Epithelial cell of prostate (primary cell): ENCODE results near the gene CWC15.
"Not testable (repeated sequence)": the region's sequence is repeated elsewhere in the genome, so short reads cannot be mapped to it uniquely, and the experiment has no call there.

Experiments used
- DNase-seq: peaks from one replicate; pipeline ENCODE4 v3.0.0-alpha.2; 2011; ENCODE audit warnings: low read depth, low spot score
- H3K27ac ChIP-seq: fragments of 450-650 bp; 2 replicates; pipeline ENCODE4 v1.5.1; 2017; ENCODE audit warnings: mild to moderate bottlenecking

The CWC15 gene

DNA sequence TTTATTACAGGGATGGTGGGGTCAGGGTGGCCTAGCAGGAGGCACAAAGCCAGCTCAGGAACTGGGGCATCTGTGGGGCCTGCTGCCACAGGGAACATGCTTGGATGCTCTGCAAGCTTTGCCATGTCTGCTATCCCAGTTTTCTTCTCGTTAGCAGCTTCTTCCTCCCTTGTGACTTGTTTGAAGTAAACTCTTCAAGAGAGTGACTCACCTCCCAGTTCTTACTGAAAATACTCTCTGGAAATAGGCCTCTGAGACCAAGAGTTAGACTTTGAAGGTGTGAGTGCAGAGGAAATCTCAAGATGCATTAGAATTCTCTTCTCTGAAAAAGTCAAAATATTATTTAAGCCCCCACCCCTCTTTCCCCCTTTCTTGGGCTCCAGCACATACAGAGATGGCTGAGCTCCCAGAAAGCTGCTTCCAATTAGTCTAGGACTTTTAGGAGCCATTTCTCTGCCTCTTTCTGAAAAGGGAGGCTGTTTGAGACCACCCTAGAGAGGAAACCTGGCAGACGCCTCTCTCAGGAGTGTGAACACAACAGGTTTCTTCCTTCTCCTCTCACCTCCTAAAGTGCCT is 15.1 kb downstream of the CWC15 start:
- DNase-seq = no peak
- no peak overlapping the region for H3K27ac ChIP-seq

DNA sequence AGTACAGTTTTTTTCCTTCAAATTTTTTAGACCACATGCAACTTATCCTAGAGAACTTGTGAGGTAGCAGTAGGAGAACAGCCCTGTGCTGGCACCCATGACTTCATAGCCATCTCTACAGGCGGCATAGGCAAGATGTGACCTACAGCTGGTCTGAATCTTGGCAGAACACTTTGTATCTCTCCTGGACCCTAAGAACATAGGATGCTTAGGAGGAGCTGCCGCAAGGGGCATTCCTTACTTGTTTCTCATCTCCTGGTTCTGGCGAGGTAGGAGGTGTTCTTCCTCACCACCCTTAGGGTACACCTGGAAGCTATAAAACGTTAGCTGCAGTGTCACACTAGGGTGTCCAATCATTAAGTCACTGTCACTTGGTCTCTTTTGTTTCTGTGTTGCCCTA is 16.4 kb downstream of the CWC15 start:
- H3K27ac ChIP-seq = no peak overlapping the region
- no peak for DNase-seq

DNA sequence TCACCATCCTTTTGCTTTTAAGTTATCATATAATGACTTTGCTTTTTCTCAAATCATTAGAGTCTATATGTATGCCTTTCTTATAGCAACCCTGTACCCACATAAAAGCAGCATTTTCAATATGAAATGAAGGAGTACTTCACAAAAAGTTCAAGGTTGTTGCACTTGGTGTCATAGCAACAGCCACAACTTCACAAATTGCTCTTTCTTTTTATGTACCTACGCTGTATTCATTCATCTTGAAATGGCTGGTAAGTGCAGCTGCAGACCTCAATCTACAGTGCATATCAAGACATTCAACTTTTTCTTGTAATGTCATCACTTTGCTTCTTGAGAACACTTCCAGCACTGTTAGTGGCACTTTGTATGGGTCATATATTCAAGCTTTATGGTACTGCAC is 18.6 kb downstream of the CWC15 start:
- no peak for DNase-seq
- H3K27ac ChIP-seq = no peak overlapping the region

DNA sequence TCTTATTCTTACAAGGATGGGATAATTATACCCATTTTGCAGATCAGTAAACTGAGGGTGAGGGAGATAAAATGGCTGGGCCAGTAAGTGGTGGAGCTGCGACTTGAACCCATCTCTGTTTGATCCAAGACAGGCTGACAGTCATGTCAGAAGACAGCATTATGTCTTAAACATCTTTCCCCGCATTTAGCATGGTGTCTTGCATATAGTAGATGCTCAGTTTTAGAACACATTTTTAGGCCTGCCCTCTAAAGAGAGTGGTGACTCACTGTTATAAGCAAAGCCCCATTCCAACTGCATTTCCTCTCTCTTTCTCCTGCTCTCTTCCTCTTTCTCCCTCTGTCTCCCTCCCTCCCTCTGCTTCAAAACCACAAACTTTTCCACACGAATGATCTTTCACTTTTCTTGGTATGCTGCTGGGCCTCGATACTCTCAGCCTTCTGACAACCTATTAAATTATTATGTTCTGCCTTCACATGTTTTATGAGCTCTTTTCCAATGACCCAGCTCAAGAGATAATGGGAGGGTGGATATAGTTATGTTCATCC is 25.2 kb downstream of the CWC15 start:
- no peak overlapping the region for H3K27ac ChIP-seq
- no peak for DNase-seq

DNA sequence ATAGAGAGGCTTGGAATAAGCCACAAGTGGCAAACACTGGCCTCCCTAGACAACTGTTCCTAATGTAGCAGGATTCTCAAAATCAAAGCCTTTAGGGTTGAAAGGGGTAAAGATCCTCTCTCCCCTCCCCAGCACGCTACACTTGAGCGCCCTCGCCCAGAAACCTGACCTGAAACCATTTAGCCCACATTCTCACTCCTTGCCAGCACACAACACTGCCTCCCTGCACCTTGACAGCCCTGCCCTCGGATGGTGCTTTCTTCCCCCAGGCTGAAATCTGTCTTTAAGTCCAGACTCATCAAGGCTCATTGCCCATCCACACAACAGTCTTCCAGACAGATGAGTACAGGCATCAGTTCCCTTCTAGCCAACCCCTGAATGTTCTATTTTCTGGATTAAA is 26.5 kb downstream of the CWC15 start:
- no peak for DNase-seq
- H3K27ac ChIP-seq = no peak overlapping the region

DNA sequence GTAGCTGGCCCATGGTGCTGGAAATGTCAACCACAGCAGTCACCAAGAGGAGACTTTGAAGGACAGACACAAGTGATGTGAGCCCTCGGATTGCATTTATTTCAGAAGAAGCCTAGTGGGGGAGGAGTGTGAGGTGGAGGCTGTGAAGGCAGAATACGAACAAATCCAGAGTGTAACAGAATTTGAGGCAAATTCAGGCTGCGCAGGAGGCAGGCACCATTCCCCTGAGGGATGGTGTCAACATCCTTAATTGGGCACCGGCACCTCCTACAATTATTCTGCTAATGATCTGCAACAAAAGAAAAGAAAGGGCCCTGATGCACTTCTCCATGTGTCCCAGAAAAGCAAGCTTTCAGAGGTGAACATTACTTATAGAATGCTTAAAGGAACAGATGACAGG is 32.2 kb downstream of the CWC15 start:
- no peak for DNase-seq
- H3K27ac ChIP-seq = no peak overlapping the region

DNA sequence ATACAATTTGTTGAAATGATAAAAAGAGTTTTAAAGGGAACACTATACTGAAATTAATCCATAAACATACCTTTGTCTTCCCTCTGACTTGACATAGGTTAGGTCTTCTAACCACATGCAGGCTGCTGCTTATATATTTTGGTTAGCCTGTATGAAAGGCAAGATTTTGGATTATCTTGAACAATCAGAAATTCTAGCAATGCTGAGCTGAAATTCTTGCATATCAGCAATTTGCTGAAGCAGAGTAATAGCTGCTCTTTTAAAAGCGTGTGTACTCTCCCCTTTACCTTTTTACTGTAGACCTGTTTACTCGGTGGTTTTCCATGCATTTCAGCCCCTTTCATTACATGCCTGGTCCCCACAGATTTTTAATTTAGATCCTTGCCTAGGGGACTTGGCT is 34.0 kb downstream of the CWC15 start:
- DNase-seq = no peak
- H3K27ac ChIP-seq = no peak overlapping the region

DNA sequence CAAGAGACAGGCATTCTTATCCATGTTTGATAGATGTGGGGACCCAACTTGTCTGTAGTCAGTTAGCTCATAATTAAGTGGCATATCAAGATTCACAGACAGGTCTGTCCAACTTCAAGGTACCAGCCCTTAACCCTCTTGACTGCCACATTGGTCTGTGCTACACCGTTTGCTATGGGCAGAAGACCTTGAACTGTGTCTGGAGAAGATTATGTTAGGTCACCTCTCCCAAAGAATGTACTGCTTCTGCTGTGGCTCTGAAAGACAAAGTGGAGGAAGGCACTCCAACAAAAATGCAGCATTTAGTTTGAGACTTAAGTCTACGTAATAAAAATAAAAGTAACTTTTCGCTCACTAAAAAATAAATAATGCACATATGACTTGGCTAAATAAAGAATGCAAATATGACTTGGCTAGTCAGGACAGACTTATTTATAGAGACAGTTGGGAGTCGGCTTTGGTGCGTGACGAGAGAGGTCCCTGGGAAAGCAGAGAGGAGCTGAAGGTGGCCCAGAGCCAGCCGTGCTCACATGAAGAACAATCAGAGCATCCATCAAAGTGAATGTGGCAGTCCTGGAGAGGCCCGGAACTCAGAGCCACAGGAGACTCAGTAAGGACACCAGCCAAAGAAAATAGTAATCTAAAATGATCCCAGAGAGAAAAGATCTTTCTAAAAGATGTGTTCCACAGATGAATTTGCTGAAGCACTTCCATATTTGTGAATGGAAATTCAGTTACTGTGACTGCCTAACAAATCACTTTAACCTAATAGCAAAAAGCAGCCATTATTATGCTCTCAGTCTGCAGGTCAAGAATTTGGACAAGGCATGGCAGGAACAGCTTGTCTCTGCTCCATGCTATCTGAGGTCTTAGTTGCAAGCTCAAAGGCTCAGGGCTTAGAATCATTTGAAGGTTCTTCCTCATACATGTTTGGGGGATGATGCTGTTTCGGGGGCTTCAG is 35.0 kb downstream of the CWC15 start:
- no peak for DNase-seq
- H3K27ac ChIP-seq = no peak overlapping the region

DNA sequence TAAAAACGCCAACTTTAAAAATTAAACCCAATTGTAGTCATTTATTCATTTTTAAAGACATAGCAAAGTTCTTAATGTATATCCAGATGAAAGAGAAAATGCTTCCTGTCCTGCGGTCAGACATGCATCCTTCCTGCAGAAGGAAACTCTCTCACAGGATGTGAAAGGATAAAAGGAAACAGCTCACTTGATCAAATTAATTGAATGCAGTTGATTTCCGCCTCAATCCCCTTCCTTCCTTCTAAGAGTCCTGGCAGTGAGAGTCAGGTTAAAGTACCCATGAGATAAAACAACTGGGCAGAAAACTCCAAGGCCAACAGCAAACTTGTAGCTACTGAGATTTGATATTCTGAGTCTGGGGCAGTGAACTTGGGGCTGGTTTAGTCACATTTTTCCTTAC is 38.5 kb downstream of the CWC15 start:
- no peak overlapping the region for H3K27ac ChIP-seq
- no peak for DNase-seq

DNA sequence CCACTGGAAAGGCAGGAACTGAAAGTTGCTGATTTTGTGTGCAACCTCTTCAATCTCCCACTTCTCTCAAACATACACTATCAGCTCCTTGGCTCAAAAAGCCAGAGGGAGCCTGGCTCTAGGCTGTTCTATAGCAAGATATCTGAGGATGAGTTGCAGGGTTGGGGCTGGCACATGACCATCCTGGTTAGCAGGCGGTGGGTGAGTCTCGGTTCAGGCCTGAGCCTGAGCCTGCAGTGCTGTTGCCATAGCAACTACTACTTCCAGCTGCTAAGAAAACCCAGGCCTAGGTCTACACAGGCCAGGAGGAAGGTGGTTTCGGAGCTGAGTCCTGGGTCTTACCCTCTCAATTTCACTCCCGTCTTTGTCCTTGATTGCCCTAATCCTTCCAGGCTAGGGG is 39.0 kb downstream of the CWC15 start:
- H3K27ac ChIP-seq = no peak overlapping the region
- no peak for DNase-seq

DNA sequence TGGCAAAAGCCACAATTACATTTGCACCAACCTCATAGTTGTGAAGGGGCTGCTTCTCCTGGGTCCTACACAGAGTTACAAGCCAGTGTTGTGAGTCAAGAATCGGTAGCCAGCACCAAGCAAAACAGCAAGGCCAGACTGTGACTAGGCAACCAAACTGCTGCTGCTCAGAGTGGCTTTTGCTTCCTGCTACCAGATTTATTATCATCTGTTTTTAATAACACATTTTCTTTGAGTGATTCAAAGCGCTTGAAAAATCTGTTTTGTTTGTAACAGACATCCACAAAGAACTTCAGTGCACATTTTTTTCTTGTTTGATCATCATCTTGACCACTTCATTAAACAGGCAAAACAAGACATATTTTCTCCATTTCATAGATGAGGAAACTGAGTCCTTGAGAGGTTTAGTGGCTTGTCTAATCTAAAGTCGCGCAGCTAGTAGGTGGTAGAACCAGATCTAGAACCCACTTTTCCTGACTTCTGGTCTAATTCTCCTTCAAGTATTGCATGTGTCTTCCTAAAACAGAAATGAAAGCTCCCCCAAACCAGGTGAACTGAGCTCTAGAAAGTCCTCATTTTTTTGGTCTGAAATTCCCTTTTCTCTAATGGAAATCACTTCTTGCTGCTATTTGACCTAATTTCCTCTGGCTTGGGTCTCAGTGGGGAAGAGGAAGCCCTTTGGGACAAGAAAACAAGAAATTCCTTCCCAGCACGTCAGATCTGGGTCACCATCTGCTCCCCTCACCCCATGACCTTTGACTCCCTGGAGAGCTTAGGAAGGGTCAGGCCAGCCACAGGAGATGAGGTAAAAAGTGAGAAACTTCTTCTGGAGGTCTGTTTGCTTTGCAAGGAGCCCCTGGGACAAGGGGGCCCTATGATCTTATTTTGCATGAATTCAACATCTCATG is 39.9 kb downstream of the CWC15 start:
- no peak for DNase-seq
- no peak overlapping the region for H3K27ac ChIP-seq

DNA sequence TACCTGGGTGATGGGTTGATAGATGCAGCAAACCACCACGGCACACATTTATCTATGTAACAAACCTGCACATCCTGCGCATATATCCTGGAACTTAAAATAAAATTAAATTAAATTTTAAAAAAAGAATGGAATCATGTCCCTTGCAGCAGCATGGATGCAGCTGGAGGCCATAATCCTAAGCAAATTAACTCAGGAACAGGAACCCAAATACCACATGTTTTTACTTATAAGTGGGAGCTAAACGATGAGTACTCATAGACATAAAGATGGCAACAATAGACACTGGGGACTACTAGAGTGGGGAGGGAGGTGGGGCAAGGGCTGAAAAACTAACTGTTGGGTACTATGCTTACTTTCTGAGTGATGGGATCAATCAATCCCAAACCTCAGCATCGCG is 40.9 kb downstream of the CWC15 start:
- no peak overlapping the region for H3K27ac ChIP-seq
- no peak for DNase-seq

DNA sequence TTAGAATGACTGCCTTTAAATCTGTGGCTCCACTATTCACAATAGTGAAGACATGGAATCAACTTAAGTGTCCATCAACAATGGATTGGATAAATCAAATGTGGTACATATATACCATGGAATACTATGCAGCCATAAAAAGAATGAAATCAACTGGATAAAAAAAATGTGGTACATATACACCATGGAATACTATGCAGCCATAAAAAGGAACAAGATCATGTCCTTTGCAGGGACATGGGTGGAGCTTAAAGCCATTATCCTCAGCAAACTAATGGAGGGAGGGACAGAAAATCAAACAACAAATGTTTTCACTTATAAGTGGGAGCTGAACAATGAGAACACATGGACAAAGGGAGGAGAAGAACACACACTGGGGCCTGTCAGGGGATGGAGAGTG is 41.3 kb downstream of the CWC15 start:
- DNase-seq, H3K27ac ChIP-seq: not testable (repeated sequence)

DNA sequence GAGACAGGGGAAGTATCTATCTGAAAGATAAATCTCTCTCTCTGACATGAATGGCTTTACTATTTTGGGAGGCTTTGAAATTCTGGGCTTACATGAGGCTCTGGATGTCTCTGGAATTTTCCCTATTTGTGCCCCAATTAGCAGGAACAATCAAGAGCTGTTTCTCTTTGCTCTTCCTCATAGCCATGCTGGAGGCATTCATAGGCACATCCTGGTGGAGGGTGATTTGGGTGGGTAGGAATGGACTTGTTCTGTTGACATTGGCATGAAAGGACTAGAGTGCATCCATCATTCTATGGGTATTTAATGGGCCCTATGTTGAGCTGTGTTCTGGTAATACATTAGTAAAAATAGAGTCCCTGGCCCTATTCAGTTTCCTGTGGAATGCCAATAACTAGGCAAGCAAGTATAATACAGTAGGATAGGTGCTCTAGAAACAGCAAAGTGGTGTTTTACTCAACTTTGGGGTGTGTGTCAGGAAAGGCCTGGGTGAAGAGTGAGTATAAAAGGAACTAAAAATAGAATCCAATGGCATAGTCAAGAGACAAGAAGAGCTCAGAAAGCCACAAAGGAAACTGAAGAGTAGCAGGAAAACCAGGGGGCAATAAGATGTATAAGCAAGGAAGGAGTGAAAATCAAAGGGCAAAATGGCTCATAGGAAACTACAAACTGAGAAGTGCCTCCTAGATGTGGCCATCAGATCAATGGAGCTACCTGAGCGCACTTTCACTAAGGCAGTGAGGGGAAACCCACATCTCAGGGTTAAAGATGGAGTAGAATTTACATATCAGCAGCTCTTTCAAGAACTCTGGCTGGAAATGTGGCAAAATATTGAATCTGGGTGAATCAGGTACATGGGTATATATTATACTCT is 45.0 kb downstream of the CWC15 start:
- no peak overlapping the region for H3K27ac ChIP-seq
- DNase-seq = no peak

DNA sequence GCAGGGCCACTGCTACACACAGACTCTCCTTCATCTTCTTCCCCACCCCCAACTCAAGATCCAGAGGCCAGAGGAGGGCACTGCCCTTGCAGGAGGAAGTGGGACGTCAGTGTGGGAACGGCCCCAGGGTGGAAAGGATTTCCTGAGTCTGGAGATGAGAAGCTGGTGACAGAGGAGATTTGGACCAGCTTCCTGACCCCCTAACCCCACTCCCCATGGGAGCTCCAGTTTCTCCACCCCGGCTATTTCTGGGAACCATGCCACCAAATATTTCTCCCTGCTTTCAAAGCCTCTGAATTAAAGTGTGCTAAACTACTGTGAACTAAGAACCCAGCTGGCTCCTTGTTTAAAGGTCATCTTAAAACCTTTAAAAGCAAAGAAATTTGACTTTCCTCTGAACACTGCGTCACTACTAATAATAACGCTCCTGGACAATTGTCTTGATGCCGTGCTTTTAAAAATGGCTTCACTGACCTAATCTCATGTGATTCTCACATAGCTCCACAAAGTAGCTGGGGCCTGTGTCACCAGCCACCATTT is 46.6 kb downstream of the CWC15 start:
- DNase-seq = no peak
- no peak overlapping the region for H3K27ac ChIP-seq

DNA sequence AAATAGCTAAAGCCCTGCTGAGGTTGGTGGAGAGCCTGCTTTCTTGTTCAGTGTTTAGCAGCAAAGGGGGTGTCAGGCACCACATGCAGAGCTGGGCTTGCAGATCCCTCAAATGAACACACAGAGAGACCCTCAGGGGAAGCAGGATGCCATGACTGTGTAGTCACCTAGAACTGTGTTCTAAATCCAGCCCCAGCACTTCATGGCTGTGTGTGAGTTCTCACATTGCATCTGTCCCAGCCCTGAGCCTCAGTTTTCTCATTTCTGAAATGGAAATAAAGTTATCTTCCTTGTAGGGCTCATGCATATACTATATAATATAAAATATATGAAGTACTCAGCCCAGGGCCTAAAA is 47.1 kb downstream of the CWC15 start:
- no peak for DNase-seq
- no peak overlapping the region for H3K27ac ChIP-seq

DNA sequence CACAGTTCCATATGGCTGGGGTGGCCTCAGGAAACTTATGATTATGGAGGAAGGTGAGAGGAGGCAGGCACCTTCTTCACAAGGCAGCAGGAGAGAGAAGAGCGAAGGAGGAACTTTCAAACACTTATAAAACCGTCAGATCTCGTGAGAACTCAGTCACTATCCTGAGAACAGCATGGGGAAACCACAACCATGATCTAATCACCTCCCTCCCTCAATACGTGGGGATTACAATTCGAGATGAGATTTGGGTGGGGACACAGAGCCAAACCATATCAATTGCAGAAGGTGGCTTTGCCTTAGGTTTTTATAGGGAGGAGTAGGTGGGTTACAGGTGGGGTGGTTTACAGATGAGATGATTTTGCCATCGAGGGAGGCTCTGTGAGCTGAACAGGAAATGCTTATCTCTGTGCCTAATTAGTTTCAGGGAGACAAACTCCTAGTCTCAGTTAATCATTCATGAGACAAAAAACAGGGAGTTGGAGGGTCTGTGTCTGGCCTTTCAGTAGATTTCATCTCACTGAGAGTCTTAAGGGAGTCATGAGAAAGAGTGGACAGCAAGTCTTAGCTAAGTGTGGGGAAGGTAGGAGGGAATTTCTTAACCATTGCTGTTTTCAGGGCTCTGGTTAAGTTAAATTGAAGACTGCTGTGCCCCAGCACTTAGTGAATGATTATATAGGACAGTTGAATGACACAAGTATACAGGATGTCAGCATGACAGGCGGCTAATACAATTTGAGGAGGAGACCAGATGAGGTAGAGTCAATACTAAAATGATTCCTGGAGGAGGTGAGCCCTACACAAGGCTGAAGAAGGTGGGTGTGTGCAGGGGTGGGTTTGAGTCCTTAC is 47.7 kb downstream of the CWC15 start:
- no peak for DNase-seq
- no peak overlapping the region for H3K27ac ChIP-seq

DNA sequence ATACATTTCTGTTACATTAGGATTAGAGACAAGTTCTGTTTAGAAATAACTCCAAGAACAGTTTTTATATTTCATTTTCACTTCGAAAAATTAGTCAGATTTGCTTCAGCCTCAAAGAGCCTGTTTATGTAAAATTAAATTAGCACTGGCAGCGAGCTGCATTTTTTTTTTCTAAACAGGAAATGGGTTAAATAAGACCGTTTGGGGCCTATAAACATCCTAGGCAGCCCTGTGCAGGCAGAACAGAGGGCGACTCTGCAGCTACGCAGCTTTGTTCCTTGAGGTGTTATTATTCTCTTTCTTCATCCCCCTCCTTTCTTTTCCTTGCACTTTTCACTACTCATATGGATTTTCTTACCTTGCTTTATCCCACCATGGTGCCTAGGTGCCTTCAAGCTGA is 48.7 kb downstream of the CWC15 start:
- DNase-seq = no peak
- H3K27ac ChIP-seq = no peak overlapping the region

DNA sequence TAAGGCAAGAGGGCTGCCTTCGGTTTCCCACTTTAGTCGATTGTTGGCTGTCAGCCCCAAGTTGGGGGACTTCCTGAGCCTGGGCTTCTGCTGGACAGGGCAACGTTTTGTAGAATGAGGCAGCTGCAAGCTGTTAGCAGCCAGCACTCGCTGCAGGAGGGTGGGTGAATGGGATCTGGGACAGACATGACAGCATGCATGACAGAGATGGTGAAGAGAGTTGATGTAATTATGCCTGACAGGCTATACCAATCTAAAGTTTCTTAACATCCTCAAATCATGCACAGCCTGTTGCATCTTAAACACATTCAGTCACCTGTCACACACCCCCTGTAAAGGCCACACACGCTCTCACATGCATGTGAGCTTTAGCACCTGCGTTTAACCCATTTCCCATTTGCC is 49.2 kb downstream of the CWC15 start:
- H3K27ac ChIP-seq = no peak overlapping the region
- no peak for DNase-seq
